NCI-H69 (cell line): Measurements from ENCODE around the gene IGF2R.

Experiments used
- DNase-seq: peaks from one replicate; lab custom pipeline; 2025; lab: John Stamatoyannopoulos, UW

The IGF2R gene

DNA sequence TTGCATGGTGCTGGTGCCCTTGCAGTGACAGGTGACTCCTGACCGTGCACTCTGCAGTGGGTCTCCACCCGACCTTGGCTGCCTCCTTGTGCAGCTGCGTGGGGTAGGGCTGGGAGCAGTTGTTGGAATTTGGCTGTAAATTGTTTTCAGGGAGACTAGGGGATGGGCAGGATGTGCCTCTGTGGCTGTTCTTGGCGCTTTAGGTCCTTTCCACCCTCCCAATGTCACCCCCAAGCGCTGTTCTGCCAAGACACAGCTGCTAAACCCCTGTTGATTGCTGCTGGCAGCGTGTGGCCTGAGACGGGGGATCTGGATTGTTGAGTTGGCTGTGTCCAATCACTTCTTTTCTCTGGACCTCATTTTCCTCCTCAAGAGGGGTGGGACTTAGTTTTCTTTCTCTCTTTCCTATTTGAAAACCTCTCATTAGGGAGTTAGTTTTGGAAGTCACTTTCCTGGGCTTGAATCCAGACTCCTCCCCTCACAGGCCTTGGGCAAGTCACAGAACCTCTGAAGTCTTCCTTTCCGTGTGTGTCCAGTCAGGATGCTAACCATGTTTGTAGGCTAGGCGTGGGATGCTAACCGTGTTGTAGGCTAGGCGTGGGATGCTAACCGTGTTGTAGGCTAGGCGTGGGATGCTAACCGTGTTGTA, 8.5 kb downstream of the IGF2R start:
- peak; percentile 91 for DNase-seq

DNA sequence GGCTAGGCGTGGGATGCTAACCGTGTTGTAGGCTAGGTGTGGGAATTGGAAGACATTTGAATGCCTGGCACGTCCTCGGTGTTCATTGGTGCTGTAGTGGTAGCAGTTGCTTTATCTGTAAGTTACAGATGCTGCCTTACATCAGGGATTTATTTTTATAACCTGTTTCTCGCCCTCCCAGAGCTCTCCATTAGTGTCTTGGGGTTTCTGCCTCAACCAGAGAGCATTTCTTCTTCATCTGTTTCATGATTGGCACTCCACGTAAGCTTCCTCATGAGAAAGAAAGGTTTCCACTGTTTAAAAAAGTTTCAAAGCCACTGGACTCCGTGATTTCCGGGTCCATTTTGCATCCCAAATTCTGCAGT, 9.0 kb downstream of the IGF2R start:
- no peak for DNase-seq

DNA sequence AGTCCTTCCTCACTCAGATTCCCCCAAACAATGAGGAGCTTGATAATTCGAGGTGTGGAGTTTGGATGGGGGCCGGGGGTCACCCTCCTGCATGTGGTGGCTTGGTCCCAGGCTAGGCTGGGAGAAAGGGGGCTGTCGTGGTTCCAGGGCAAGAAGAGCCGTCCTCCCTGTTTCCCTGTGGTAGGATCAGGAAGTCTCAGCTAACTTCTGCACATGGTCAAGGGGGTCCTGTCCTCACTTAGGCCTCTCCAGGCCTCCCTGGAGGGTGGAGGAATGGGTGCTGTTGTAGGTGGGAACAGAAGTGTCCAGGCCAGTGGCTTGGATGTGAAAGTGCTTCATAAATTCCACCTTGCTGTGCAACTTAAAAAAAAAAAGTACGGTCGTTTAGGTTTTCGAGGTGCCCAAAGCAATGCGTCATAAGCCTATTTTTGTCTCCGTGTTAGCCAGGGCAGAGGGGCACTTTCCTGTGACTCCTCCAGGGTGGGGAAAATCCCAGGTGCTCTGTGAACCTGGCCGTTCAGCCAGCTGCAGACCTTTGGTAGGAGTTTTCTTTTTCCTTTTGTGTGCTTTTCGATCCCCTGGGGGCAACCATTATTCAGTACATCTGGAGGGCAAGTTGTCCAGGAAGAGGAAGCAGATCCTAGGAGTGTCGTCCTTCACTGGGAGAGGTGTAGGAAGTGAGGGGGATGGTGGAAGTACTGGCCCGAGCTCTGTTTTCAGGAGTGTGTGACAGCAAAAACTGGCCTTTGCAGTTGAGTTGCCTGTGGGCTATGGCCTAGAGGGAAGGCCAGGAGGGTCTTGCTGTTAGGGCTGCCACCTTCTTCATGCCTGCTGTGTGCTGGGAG, 9.6 kb downstream of the IGF2R start:
- peak; percentile 98 for DNase-seq

- DNase-seq = peak; percentile 95
Observed at GRCh38 chr6:159979136-159979874, 10.4 kb downstream of the IGF2R start.

- DNase-seq = no peak
Observed at GRCh38 chr6:159980474-159980873, 11.6 kb downstream of the IGF2R start.

DNA sequence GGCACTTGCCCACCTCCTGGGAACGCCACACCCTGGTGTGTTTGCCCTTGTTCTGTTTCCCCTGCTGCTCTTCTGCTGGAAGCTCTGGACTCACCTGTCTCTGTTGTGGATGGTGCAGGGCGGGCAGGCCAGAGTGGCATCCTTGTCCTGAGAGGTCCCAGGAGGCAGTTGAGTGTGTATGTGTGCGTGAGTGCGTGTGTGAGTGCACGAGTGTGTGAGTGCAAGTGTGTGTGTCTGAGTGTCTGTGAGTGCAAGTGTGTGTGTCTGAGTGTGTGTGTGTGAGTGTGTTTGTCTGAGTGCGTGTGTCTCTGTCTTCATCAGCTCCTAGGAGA, 12.2 kb downstream of the IGF2R start:
- peak; percentile 13 for DNase-seq

DNA sequence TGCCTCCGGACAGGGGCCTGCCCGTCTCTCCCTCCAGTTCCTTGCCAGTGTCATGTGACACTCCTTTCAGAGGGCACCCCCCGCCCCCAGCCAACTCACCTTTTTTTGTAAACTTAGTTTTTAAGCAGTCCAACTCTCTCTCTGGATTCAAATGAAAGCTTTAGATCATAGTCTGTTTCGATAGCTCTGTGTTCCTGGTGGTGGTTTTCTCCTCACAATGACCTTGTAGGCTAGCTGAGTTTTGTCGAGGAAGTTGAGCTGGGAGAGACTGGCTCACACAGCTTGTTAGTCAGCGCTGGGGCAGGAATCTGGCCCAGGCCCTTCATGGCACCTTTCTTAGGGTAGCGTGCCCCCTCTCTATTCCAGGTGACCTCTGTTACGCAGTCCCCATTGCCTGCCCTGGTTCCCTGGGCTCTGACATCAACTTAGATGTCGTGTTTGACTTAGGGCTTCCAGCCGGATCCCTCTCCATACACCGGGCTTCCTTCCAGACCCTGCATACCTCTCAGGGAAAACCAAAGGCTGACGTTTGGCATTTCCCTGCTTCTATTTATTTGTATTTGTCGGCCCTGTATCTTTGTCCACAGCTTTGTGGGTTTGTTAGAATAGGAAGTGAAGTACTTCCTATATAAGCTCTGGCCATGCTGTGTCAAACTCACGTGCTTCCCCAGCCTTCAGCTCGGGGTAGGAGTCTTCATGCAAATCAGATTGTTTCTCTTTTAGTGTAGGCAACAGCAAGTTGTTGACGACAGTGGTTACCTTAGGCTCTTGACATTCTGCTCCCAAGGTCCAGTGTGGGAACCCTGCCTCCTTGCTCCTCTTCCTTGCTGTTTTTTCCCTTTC, 12.7 kb downstream of the IGF2R start:
- DNase-seq = no peak

DNA sequence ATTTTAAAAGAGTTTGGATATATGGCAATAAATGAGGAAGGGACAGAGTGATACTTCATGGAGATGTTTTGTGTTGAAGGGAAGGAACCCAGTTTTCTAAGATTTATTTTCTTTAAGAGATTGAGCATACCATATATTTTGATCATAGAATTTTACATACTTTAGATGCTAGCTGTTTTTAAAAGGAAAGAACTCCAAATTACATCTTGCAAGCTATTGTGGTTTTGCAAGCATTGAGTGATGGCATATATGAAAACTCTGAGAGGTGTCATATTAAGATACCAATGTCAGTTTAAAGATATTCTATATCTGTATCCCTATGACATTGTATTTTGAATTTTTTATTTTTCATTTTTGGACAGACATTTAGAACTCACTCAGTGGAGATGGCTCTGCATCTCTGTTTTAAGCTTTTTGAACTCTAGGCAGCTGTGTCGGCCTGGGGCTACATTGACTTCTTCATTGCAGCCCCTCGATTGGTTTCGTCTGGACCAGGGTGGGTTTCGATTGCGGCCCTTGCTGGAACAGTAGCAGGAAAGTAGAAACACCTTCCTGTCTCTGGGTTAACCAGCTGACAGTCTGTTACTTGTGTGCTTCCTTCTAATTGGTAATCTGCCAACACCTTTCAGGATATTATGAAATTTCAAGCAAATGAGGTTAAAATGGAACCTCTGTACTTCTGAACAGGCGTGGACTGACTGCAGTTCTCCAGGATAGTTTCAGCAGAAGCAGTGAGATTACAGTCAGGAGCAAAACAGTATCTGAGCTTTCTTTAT, 14.0 kb downstream of the IGF2R start:
- DNase-seq = peak; percentile 15

DNA sequence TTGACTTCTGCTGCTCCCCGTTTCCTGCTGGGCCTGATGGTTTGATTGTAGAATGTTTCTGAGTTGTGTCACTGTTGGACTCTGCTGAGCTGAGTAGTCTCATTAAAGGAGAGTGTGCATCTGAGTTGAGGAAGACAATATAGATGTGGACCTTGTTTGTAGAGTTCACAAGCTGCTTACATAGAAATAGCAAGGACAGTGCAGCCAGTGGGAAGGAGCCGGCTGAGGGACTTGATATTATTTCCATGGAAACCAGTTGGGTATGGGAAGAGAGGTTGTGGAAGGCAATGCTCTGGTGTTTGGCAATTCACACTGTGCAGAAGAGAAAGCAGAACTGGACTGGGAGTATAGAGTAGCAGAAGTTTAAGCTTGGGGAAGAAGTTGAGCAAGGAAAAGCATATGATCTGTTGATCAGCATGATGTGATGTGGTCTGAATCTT, 14.8 kb downstream of the IGF2R start:
- DNase-seq = peak; percentile 34

DNA sequence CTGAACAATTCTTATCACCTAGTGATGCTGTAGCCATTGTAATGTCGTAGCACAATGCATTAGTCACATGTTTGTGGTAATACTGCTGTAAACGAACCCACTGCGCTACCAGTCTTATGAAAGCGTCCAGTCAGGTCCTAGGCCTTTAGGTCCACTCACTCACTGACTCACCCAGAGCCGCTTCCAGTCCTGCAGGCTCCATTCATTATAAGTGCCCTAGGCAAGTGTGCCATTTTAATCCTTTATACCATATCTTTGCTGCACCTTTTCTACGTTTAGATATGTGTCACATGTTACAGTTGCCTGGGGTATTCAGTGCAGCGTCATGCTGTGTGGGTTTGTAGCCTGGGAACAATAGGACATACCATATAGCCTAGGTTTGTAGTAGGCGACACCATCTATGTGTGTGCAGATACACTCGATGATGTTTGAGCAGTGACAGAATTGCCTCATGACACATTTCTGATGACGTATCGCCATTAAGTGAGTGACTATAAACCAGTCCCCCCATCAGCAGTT, 15.4 kb downstream of the IGF2R start:
- DNase-seq = no peak

DNA sequence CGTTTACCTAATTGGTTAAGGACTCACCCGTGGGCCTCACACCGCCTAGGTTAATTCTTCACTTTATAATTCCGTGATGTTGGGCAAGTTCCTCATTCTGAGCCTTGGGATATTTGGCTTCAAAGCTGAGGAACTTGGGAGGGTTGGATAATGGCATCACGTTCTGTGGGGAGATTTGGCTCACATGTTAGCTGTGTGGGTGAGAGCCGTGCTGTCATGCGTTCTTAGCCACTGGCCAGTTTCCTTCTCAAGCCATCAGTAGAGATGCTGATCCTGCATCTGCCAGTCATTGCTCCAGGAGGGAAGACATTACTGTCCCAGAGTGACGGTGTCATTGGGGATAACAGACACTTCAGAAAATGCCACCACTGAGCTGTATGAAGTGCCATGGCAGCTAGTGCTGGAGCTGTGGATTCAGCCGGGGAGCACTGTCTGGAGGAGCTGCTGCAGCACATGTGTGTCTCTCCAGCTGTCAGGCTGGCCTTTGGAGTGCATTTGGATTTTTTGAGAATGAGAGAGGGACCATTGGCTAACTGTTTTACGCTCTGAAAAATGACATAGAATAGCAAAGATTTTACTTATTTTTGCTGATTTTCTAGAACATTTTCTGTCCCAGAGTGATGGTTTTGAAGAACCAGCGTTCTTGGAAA, 16.5 kb downstream of the IGF2R start:
- no peak for DNase-seq

- no peak for DNase-seq
Observed at GRCh38 chr6:159988983-159989454, 20.1 kb downstream of the IGF2R start.

DNA sequence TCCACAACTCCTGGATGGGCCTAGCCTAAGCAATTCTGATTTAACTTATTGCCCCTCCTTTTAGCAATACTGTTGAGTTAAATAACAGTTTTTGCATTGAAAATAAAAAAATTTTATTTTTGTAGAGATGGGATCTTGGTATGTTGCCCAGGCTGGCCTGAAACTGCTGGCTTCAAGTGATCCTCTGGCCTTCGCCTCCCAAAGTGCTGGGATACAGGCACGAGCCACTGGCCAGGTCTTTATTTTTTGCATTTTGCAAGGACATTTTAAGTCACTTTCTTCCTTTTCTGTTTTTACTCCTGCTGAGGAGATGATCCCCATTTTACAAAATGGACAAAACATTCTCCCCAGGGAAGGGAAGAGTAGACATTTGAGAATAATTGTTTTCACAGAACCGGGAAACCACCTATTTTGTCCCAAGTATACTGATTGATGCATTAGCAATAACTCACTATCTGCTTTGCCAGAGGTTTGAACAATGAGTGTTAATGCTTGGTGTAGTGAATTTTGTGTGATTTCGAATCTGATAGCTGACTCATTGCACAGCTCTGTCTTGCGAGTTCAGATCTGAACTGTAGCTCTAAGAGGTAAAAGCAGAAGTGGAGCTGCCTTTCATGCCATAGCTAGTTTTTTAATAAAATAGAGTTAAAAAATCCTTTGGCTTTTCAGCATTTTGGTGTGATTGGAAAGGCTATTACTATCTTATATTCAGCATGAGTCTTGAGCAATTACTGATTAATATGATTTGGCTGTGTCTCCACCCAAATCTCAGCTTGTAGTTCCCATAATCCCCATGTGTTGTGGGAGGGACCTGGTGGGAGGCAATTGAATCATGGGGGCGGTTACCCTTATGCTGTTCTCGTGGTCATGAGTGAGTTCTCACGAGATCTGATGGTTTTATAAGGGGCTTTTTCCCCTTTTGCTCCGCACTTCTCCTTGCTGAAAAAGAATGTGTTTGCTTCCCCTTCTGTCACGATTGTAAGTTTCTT, 20.9 kb downstream of the IGF2R start:
- peak; percentile 13 for DNase-seq

DNA sequence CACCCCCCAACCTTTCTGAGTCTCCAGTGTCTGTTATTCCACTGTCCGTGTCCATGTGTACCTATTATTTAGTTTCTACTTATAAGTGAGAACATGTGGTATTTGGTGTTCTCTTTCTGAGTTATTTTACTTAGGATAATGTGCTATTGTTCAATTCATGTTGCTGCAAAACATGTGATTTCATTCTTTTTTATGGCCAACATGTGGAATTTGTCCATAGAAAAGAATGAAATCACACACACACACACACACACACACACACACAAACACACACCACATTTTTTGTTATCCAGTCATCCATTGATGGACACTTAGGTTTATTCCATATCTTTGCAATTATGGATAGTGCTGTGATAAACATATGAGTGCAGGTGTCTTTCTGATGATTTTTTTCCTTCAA, 23.5 kb downstream of the IGF2R start:
- no peak for DNase-seq

GRCh38 chr6:159995405-159995804, 26.5 kb downstream of the IGF2R start:
- DNase-seq = no peak

DNA sequence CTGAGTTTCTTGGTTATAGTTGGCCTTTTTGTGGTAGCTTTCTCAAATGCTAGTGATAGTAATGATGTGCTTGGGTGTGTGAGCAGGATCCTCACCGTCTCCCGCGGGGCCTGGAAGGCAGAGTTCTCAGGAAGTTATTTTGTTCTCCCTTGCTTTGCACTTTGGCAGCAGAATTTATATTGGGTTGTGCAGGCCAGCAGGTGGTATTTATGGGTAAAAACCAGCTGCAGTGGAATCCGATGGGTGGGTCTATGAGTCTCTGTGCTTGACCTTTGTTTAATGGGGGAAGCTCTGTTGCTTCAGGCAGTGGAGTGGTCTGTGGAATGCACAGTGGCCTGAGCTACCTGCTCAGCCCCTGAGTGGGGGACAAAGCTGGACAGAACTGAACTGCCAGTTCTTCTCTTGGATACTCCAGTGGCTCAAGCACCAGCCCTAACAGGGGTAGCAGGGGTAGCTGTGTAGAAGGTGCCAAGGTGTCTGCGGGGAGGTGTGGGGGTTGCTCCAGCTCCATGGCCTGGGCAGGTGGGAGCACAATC, 27.3 kb downstream of the IGF2R start:
- DNase-seq = no peak

DNA sequence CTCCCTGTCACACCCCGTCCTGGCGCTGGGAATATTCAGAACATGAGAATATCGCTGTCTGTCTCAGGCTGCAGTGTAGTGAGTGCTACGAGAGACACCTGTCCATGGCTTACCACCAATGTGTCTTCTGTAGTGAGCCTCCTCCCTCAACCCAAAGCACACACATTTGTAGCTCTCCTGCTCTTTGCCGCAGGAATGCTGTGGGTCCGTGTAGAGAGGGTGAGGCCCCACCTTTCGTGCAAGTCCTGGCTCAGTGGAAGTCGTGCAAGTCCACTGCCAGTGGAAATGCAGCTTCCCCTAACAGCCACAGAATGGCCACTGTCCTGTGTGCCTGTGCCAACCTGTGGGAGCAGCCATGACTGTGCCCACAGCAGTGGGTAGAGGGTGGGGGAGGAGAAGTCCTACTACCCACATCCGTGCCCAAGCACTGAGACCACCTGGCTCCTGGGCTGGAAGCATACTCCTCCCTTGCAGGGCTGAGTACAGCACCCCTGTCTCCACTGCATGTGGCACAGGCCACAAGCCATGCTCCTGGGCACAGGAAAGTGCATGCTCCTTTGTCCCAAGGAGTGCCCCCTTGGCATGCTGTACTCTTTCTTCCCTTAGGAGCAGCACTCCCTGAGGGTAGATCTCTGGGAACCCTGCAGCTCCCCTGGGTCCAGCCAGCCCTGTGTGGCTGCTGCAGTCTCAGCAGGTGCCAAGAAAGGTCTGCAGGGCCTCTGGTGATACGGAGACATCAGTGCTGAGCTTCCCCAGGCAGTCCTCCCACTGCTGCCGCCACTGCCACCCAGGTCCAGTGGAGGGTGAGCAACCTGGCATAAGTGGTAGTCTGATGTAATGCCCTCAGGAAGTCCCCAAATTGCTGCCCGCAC, 28.0 kb downstream of the IGF2R start:
- no peak for DNase-seq
